ENCODE data around the gene PLB1.
"Not testable (repeated sequence)": the region's sequence is repeated elsewhere in the genome, so short reads cannot be mapped to it uniquely, and the experiment has no call there.

The PLB1 gene

GRCh38 chr2:28665041-28665704 lies 169.3 kb downstream of the PLB1 start:
- DNase-seq (ENCODE audit: low read depth in 1 of 2, low spot score in 1 of 2): no peak

- not testable (repeated sequence) for DNase-seq (ENCODE audit: low read depth in 1 of 2, low spot score in 1 of 2)
Observed at GRCh38 chr2:28665811-28666377, 170.0 kb downstream of the PLB1 start.

- no peak for DNase-seq (ENCODE audit: low read depth in 1 of 2, low spot score in 1 of 2)
Observed at GRCh38 chr2:28666496-28667184, 170.8 kb downstream of the PLB1 start.

GRCh38 chr2:28667261-28667660 lies 171.4 kb downstream of the PLB1 start:
- no peak for DNase-seq (ENCODE audit: low read depth in 1 of 2, low spot score in 1 of 2)

- DNase-seq (ENCODE audit: low read depth in 1 of 2, low spot score in 1 of 2): no peak
Observed at GRCh38 chr2:28668106-28668814, 172.4 kb downstream of the PLB1 start.

GRCh38 chr2:28668880-28669279 lies 173.0 kb downstream of the PLB1 start:
- DNase-seq (ENCODE audit: low read depth in 1 of 2, low spot score in 1 of 2): no peak

- no peak for DNase-seq (ENCODE audit: low read depth in 1 of 2, low spot score in 1 of 2)
Observed at GRCh38 chr2:28670856-28671255, 175.0 kb downstream of the PLB1 start.

- no peak for DNase-seq (ENCODE audit: low read depth in 1 of 2, low spot score in 1 of 2)
Observed at GRCh38 chr2:28673338-28673737, 177.5 kb downstream of the PLB1 start.

- DNase-seq (ENCODE audit: low read depth in 1 of 2, low spot score in 1 of 2): no peak
Observed at GRCh38 chr2:28674062-28674712, 178.3 kb downstream of the PLB1 start.

- DNase-seq (ENCODE audit: low read depth in 1 of 2, low spot score in 1 of 2): no peak
Observed at GRCh38 chr2:28674713-28675068, 178.8 kb downstream of the PLB1 start.

- DNase-seq (ENCODE audit: low read depth in 1 of 2, low spot score in 1 of 2): no peak
Observed at GRCh38 chr2:28676152-28676835, 180.4 kb downstream of the PLB1 start.

- DNase-seq (ENCODE audit: low read depth in 1 of 2, low spot score in 1 of 2): no peak
Observed at GRCh38 chr2:28678175-28678855, 182.5 kb downstream of the PLB1 start.

- peak in 1 of 2 donors; percentile 11 for DNase-seq (ENCODE audit: low read depth in 1 of 2, low spot score in 1 of 2)
Observed at GRCh38 chr2:28678944-28679343, 183.1 kb downstream of the PLB1 start.

- no peak for DNase-seq (ENCODE audit: low read depth in 1 of 2, low spot score in 1 of 2)
Observed at GRCh38 chr2:28680657-28681056, 184.8 kb downstream of the PLB1 start.

GRCh38 chr2:28681158-28681571 lies 185.3 kb downstream of the PLB1 start:
- DNase-seq (ENCODE audit: low read depth in 1 of 2, low spot score in 1 of 2): peak; percentile 16 to 59

GRCh38 chr2:28681606-28682005 lies 185.7 kb downstream of the PLB1 start:
- DNase-seq (ENCODE audit: low read depth in 1 of 2, low spot score in 1 of 2): no peak

GRCh38 chr2:28683100-28683706 lies 187.3 kb downstream of the PLB1 start:
- no peak for DNase-seq (ENCODE audit: low read depth in 1 of 2, low spot score in 1 of 2)

- no peak for DNase-seq (ENCODE audit: low read depth in 1 of 2, low spot score in 1 of 2)
Observed at GRCh38 chr2:28684142-28684858, 188.4 kb downstream of the PLB1 start.

GRCh38 chr2:28687171-28687570 lies 191.3 kb downstream of the PLB1 start:
- DNase-seq (ENCODE audit: low read depth in 1 of 2, low spot score in 1 of 2): no peak

All from activated CD4-positive, alpha-beta T cell treated with anti-CD3 and anti-CD28 coated beads, Interleukin-2, amount 50 U/mL, for 24 hours (primary cell).